Measurements from ENCODE around the gene TGFBR2. TPM values are rescaled to one million over a fixed set of nuclear protein-coding genes. Genes with fewer than 3 reads are reported as not detected.

The TGFBR2 gene
- total RNA-seq, 4 donors from 2014 or later = 120 to 418 (median 218) TPM

- peak in 1 of 2 donors; percentile 10 for DNase-seq
- H3K27me3 ChIP-seq = no peaks in the 10 kb centered on the region
- H3K36me3 ChIP-seq = no peaks in the 10 kb centered on the region
- H3K27ac ChIP-seq = no peak overlapping the region
- no peaks in the 10 kb centered on the region for H3K9me3 ChIP-seq
- H3K4me3 ChIP-seq (replicated peaks in 1 of 3) = no peak overlapping the region
- TF ChIP-seq POLR2A (IDR thresholded peaks at IDR 0.05) (no peak), CTCF (IDR thresholded peaks at IDR 0.05) (no peak)
- intact Hi-C loops (cut with DNase I) = loop anchor here (10.0 kb wide), 2 partner anchors 84 to 156 kb away; no protein-coding TSS in a partner anchor
- WGBS, 2 donors = 79 to 84% methylated on average over 2 of the region's 2 CpGs
- peaks cover under 1 to 4% of the 10 kb centered on the region in 2 donors for H3K4me1 ChIP-seq
Observed at GRCh38 chr3:30600572-30600971, 5.8 kb upstream of the TGFBR2 start.

- Histone ChIP-seq H3K4me3 (replicated peaks in 1 of 3) (no peak overlapping the region), H3K36me3 (no peaks in the 10 kb centered on the region), H3K27me3 (no peaks in the 10 kb centered on the region), H3K9me3 (no peaks in the 10 kb centered on the region), H3K27ac (no peak overlapping the region), H3K4me1 (peaks cover 6 to 9% of the 10 kb centered on the region in 2 donors)
- TF ChIP-seq CTCF (IDR thresholded peaks at IDR 0.05) (no peak), POLR2A (IDR thresholded peaks at IDR 0.05) (no peak)
- intact Hi-C loops (cut with DNase I) = loop anchor here (10.0 kb wide), 2 partner anchors 82 to 158 kb away; no protein-coding TSS in a partner anchor
- DNase-seq = no peak
- WGBS, 2 donors = 82 to 86% methylated on average over 4 of the region's 4 CpGs
Observed at GRCh38 chr3:30602946-30603345, 3.5 kb upstream of the TGFBR2 start.

- intact Hi-C loops (cut with DNase I) = loop anchor here (10.0 kb wide), 2 partner anchors 81 to 159 kb away; no protein-coding TSS in a partner anchor
- DNase-seq = no peak
Observed at GRCh38 chr3:30604093-30604492, 2.3 kb upstream of the TGFBR2 start.

GRCh38 chr3:30604558-30604957, 1.8 kb upstream of the TGFBR2 start:
- TF ChIP-seq POLR2A (IDR thresholded peaks at IDR 0.05) (no peak), CTCF (IDR thresholded peaks at IDR 0.05) (no peak)
- Histone ChIP-seq H3K9me3 (no peaks in the 10 kb centered on the region), H3K4me1 (peaks cover 6 to 9% of the 10 kb centered on the region in 2 donors), H3K36me3 (no peaks in the 10 kb centered on the region), H3K27me3 (no peaks in the 10 kb centered on the region), H3K4me3 (replicated peaks in 1 of 3) (no peak overlapping the region), H3K27ac (no peak overlapping the region)
- DNase-seq = no peak
- intact Hi-C loops (cut with DNase I) = loop anchor here (10.0 kb wide), 2 partner anchors 80 to 160 kb away; no protein-coding TSS in a partner anchor
- WGBS, 2 donors = 74 to 78% methylated on average over 5 of the region's 5 CpGs

More at GRCh38 chr3:30604093-30604492, 2.3 kb upstream of the TGFBR2 start:
- Histone ChIP-seq H3K36me3 (no peaks in the 10 kb centered on the region), H3K4me1 (peaks cover 6 to 9% of the 10 kb centered on the region in 2 donors), H3K27me3 (no peaks in the 10 kb centered on the region), H3K27ac (no peak overlapping the region), H3K9me3 (no peaks in the 10 kb centered on the region), H3K4me3 (replicated peaks in 1 of 3) (no peak overlapping the region)
- no peak for TF ChIP-seq CTCF (IDR thresholded peaks at IDR 0.05)
- no peak for TF ChIP-seq POLR2A (IDR thresholded peaks at IDR 0.05)
- 75 to 83% methylated on average over 3 of the region's 3 CpGs for WGBS, 2 donors

GRCh38 chr3:30605005-30605404, 1.4 kb upstream of the TGFBR2 start:
- intact Hi-C loops (cut with DNase I) = loop anchor here (10.0 kb wide), 2 partner anchors 80 to 160 kb away; no protein-coding TSS in a partner anchor
- Histone ChIP-seq H3K9me3 (no peaks in the 10 kb centered on the region), H3K36me3 (no peaks in the 10 kb centered on the region), H3K27ac (no peak overlapping the region), H3K4me3 (replicated peaks in 1 of 3) (no peak overlapping the region), H3K4me1 (peaks cover 6 to 9% of the 10 kb centered on the region in 2 donors), H3K27me3 (no peaks in the 10 kb centered on the region)
- WGBS, 2 donors = 70 to 88% methylated on average over 4 of the region's 4 CpGs
- TF ChIP-seq POLR2A (IDR thresholded peaks at IDR 0.05) (no peak), CTCF (IDR thresholded peaks at IDR 0.05) (no peak)
- no peak for DNase-seq
